HTERT RPE-1 (cell line): ENCODE results near the gene PLEKHO2.

Experiments used
- in situ Hi-C: fragments of 300-500 bp; cut with MboI; formaldehyde crosslinking; loops from 4 replicates; pipeline ENCODE4 v1.14.3; 2020; ENCODE audit warnings: low sequenced_read_pairs

PLEKHO2 gene

GRCh38 chr15:64911311-64912186 is 69.8 kb downstream of the PLEKHO2 start, which contains the start of gene ANKDD1A:
TSS of gene ANKDD1A (plus strand) at chr15:64911902. CDS start at chr15:64911931, 29 bp downstream.
- in situ Hi-C loops: no loop called here

- in situ Hi-C loops: no loop called here
Measured at GRCh38 chr15:64912379-64913325, 70.9 kb downstream of the PLEKHO2 start.

- in situ Hi-C loops: no loop called here
Measured at GRCh38 chr15:64915518-64916227, 74.0 kb downstream of the PLEKHO2 start.

GRCh38 chr15:64916365-64916764 is 74.7 kb downstream of the PLEKHO2 start:
- in situ Hi-C loops: no loop called here

GRCh38 chr15:64917211-64917610 is 75.5 kb downstream of the PLEKHO2 start:
- in situ Hi-C loops: no loop called here
